ENCODE measurements around the gene LEMD2.

The LEMD2 gene

GRCh38 chr6:33779290-33779689 lies 9.6 kb downstream of the LEMD2 start:
- no peak for DNase-seq (ENCODE audit: low read depth)
- H3K4me3 ChIP-seq (ENCODE audit: low read depth, low read length): no peak overlapping the region

- DNase-seq (ENCODE audit: low read depth): no peak
- H3K4me3 ChIP-seq (ENCODE audit: low read depth, low read length): no peak overlapping the region
Observed at GRCh38 chr6:33778444-33779121, 10.3 kb downstream of the LEMD2 start.

- H3K4me3 ChIP-seq (ENCODE audit: low read depth, low read length): no peak overlapping the region
- no peak for DNase-seq (ENCODE audit: low read depth)
Observed at GRCh38 chr6:33777398-33778388, 11.2 kb downstream of the LEMD2 start.

GRCh38 chr6:33776764-33777163 lies 12.2 kb downstream of the LEMD2 start:
- no peak overlapping the region for H3K4me3 ChIP-seq (ENCODE audit: low read depth, low read length)
- no peak for DNase-seq (ENCODE audit: low read depth)

GRCh38 chr6:33776186-33776585 lies 12.7 kb downstream of the LEMD2 start:
- H3K4me3 ChIP-seq (ENCODE audit: low read depth, low read length): no peak overlapping the region
- DNase-seq (ENCODE audit: low read depth): no peak

- DNase-seq (ENCODE audit: low read depth): no peak
- no peak overlapping the region for H3K4me3 ChIP-seq (ENCODE audit: low read depth, low read length)
Observed at GRCh38 chr6:33774774-33775173, 14.2 kb downstream of the LEMD2 start.

GRCh38 chr6:33772902-33773472 lies 15.9 kb downstream of the LEMD2 start:
- no peak overlapping the region for H3K4me3 ChIP-seq (ENCODE audit: low read depth, low read length)
- DNase-seq (ENCODE audit: low read depth): no peak

- DNase-seq (ENCODE audit: low read depth): no peak
- H3K4me3 ChIP-seq (ENCODE audit: low read depth, low read length): no peak overlapping the region
Observed at GRCh38 chr6:33772082-33772830, 16.7 kb downstream of the LEMD2 start.

- DNase-seq (ENCODE audit: low read depth): peak; percentile 96
- H3K4me3 ChIP-seq (ENCODE audit: low read depth, low read length): no peak overlapping the region
Observed at GRCh38 chr6:33771146-33772081, 17.5 kb downstream of the LEMD2 start.

- no peak overlapping the region for H3K4me3 ChIP-seq (ENCODE audit: low read depth, low read length)
- DNase-seq (ENCODE audit: low read depth): no peak
Observed at GRCh38 chr6:33770833-33771145, 18.1 kb downstream of the LEMD2 start.

GRCh38 chr6:33770124-33770832 lies 18.7 kb downstream of the LEMD2 start:
- DNase-seq (ENCODE audit: low read depth): no peak
- no peak overlapping the region for H3K4me3 ChIP-seq (ENCODE audit: low read depth, low read length)

GRCh38 chr6:33769248-33769821 lies 19.6 kb downstream of the LEMD2 start:
- DNase-seq (ENCODE audit: low read depth): no peak
- no peak overlapping the region for H3K4me3 ChIP-seq (ENCODE audit: low read depth, low read length)

GRCh38 chr6:33768644-33769120 lies 20.2 kb downstream of the LEMD2 start:
- no peak overlapping the region for H3K4me3 ChIP-seq (ENCODE audit: low read depth, low read length)
- DNase-seq (ENCODE audit: low read depth): no peak

- H3K4me3 ChIP-seq (ENCODE audit: low read depth, low read length): no peak overlapping the region
- DNase-seq (ENCODE audit: low read depth): no peak
Observed at GRCh38 chr6:33766921-33767907, 21.7 kb downstream of the LEMD2 start.

GRCh38 chr6:33765368-33765767 lies 23.6 kb downstream of the LEMD2 start:
- no peak overlapping the region for H3K4me3 ChIP-seq (ENCODE audit: low read depth, low read length)
- no peak for DNase-seq (ENCODE audit: low read depth)

- no peak for DNase-seq (ENCODE audit: low read depth)
Observed at GRCh38 chr6:33764036-33764435, 24.9 kb downstream of the LEMD2 start.

GRCh38 chr6:33763483-33763882 lies 25.4 kb downstream of the LEMD2 start:
- no peak for DNase-seq (ENCODE audit: low read depth)
- H3K4me3 ChIP-seq (ENCODE audit: low read depth, low read length): no peak overlapping the region

More at GRCh38 chr6:33764036-33764435, 24.9 kb downstream of the LEMD2 start:
- no peak overlapping the region for H3K4me3 ChIP-seq (ENCODE audit: low read depth, low read length)
